Thyroid gland (tissue), 4 donors: ENCODE measurements around the gene TMC3.

Experiments
- POLR2A ChIP-seq, 2 donors: fragments of 450-650 bp; IDR thresholded peaks; one replicate each; pipeline ENCODE4 v1.6.1; 2017; ENCODE audit warnings: antibody characterized with exemption in 2 of 2, mild to moderate bottlenecking in 2 of 2, moderate library complexity in 1 of 2
- TF ChIP-seq, protein P1 (sequence below), 6 experiments: fragments of 200-600 bp in 3 of 6; fragments of 450-650 bp in 3 of 6; sonication (generic) in 3 of 6; IDR thresholded peaks; one replicate each; pipeline ENCODE4 v1.5.1; 2016 to 2019; ENCODE audit warnings: antibody characterized with exemption in 6 of 6, mild to moderate bottlenecking in 2 of 6, inconsistent platforms in 1 of 6, moderate library complexity in 1 of 6

DNA sequence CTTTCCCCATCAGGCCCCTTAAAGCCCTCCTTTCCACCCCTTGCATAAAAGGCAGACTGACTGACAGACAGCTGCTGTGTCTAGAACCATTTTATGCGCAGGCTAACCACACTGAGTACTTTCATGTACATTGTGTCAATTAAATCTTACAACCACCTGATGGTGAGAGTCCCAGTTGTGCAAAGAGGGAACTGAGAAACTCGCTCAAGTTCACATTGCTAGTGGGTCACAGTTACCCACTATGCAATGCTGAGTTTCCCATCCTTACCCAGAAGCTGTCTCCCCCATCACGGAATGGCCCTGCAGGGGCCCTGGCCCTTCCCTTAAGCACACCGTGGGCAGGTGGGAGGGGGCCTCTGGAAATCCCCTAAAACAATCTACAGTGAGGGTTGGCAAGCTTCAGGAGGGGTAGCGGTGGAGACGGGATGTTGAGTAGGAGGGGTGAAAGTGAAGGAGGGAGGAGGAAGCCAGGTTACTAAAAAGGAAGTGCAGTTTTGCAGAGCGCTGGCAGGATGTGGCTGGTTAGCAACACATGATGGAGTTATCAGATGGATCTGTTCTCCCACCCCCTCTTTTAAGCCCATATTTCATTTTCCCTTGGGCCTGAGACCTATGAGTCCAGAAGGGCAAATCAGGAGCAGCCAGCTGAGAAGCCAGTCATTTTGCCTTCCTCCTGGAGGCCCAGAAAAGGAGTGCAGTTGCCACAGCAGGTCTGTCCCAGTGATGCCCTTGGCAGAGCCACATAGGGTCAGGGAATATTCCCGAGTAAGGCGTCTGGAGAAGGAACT lies 80.1 kb downstream of the TMC3 start:
- TF ChIP-seq, protein P1, sequence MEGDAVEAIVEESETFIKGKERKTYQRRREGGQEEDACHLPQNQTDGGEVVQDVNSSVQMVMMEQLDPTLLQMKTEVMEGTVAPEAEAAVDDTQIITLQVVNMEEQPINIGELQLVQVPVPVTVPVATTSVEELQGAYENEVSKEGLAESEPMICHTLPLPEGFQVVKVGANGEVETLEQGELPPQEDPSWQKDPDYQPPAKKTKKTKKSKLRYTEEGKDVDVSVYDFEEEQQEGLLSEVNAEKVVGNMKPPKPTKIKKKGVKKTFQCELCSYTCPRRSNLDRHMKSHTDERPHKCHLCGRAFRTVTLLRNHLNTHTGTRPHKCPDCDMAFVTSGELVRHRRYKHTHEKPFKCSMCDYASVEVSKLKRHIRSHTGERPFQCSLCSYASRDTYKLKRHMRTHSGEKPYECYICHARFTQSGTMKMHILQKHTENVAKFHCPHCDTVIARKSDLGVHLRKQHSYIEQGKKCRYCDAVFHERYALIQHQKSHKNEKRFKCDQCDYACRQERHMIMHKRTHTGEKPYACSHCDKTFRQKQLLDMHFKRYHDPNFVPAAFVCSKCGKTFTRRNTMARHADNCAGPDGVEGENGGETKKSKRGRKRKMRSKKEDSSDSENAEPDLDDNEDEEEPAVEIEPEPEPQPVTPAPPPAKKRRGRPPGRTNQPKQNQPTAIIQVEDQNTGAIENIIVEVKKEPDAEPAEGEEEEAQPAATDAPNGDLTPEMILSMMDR (IDR thresholded peaks at IDR 0.05) = no peak
- no peak for TF ChIP-seq POLR2A (IDR thresholded peaks at IDR 0.05)
